Neural progenitor cell (in vitro differentiated cells): ENCODE measurements around the gene ZNF514. TPM values are rescaled to one million over a fixed set of nuclear protein-coding genes. Genes with fewer than 3 reads are reported as not detected.

Source experiments
- DNase-seq: peaks from one replicate; pipeline ENCODE4 v3.0.0-alpha.2; 2016; ENCODE audit warnings: low spot score
- H2AFZ ChIP-seq: fragments of 200-600 bp; sonication (generic); replicated peaks from 2 replicates; pipeline ENCODE4 v1.6.1; 2016; ENCODE audit warnings: antibody characterized with exemption
- H3F3A ChIP-seq: fragments of 200-600 bp; sonication (generic); 2 replicates; pipeline ENCODE4 v1.6.1; 2016; ENCODE audit warnings: antibody characterized with exemption, low read depth
- H3K27ac ChIP-seq: fragments of 200-600 bp; sonication (generic); 2 replicates; pipeline ENCODE4 v1.5.1; 2016; ENCODE audit warnings: mild to moderate bottlenecking
- H3K27me3 ChIP-seq: fragments of 200-600 bp; sonication (generic); 2 replicates; pipeline ENCODE4 v1.6.1; 2016; ENCODE audit warnings: mild to moderate bottlenecking, moderate library complexity
- H3K36me3 ChIP-seq: fragments of 200-600 bp; sonication (generic); 2 replicates; pipeline ENCODE4 v1.5.1; 2016
- H3K4me1 ChIP-seq: fragments of 200-600 bp; sonication (generic); 2 replicates; pipeline ENCODE4 v1.6.1; 2016; ENCODE audit warnings: mixed run types
- H3K4me2 ChIP-seq: fragments of 200-600 bp; sonication (generic); 2 replicates; pipeline ENCODE4 v1.6.1; 2016
- H3K4me3 ChIP-seq: fragments of 200-600 bp; sonication (generic); 2 replicates; pipeline ENCODE4 v1.5.1; 2016
- H3K79me2 ChIP-seq: fragments of 200-600 bp; sonication (generic); 2 replicates; pipeline ENCODE4 v1.6.1; 2016; ENCODE audit warnings: low read depth
- H3K9ac ChIP-seq: fragments of 200-600 bp; sonication (generic); 2 replicates; pipeline ENCODE4 v1.6.1; 2016
- H3K9me3 ChIP-seq: fragments of 200-600 bp; sonication (generic); 2 replicates; pipeline ENCODE4 v1.5.1; 2016; ENCODE audit warnings: low read depth
- H4K20me1 ChIP-seq: fragments of 200-600 bp; sonication (generic); 2 replicates; pipeline ENCODE4 v1.6.1; 2016; ENCODE audit warnings: low read depth
- H3K27ac Mint-ChIP-seq: 3 replicates; pipeline ENCODE4 v1.8.0; 2021; ENCODE audit warnings: mixed read lengths
- H3K27me3 Mint-ChIP-seq: 2 replicates; pipeline ENCODE4 v1.8.0; 2022; ENCODE audit warnings: low read depth, mild to moderate bottlenecking, inconsistent platforms, moderate library complexity, mixed read lengths; ENCODE audit not compliant: insufficient read depth
- H3K36me3 Mint-ChIP-seq: 3 replicates; pipeline ENCODE4 v1.8.0; 2021; ENCODE audit warnings: mixed read lengths
- H3K4me1 Mint-ChIP-seq: 3 replicates; pipeline ENCODE4 v1.8.0; 2021; ENCODE audit warnings: mixed read lengths
- H3K4me3 Mint-ChIP-seq: 3 replicates; pipeline ENCODE4 v1.8.0; 2021; ENCODE audit warnings: mild to moderate bottlenecking, moderate library complexity, mixed read lengths
- H3K9me3 Mint-ChIP-seq: 3 replicates; pipeline ENCODE4 v1.8.0; 2020; ENCODE audit warnings: mixed read lengths
- EZH2 ChIP-seq: fragments of 200-600 bp; sonication (generic); IDR thresholded peaks from 2 replicates; pipeline ENCODE4 v1.6.1; 2017; ENCODE audit warnings: antibody characterized with exemption, mild to moderate bottlenecking, moderate library complexity
- EZH2phosphoT487 ChIP-seq: fragments of 200-600 bp; sonication (generic); IDR thresholded peaks from 2 replicates; pipeline ENCODE4 v1.6.1; 2017; ENCODE audit warnings: antibody characterized with exemption
- total RNA-seq: library from RNA; depleted of rRNA; stranded (reverse); fragments of >200 nt; gene quantifications from 2 replicates; pipeline ENCODE4 v1.2.3, GENCODE V29; 2015; ENCODE audit warnings: low replicate concordance
- TF ChIP-seq, protein P1 (sequence below): fragments of 200-600 bp; sonication (generic); IDR thresholded peaks from 2 replicates; pipeline ENCODE4 v1.5.1; 2017; ENCODE audit warnings: antibody characterized with exemption, mild to moderate bottlenecking

The ZNF514 gene
- total RNA-seq, 1 donor from 2014 or later: 24.0 TPM

- TF ChIP-seq EZH2phosphoT487 (no peak), EZH2 (no peak)
- TF ChIP-seq, protein P1, sequence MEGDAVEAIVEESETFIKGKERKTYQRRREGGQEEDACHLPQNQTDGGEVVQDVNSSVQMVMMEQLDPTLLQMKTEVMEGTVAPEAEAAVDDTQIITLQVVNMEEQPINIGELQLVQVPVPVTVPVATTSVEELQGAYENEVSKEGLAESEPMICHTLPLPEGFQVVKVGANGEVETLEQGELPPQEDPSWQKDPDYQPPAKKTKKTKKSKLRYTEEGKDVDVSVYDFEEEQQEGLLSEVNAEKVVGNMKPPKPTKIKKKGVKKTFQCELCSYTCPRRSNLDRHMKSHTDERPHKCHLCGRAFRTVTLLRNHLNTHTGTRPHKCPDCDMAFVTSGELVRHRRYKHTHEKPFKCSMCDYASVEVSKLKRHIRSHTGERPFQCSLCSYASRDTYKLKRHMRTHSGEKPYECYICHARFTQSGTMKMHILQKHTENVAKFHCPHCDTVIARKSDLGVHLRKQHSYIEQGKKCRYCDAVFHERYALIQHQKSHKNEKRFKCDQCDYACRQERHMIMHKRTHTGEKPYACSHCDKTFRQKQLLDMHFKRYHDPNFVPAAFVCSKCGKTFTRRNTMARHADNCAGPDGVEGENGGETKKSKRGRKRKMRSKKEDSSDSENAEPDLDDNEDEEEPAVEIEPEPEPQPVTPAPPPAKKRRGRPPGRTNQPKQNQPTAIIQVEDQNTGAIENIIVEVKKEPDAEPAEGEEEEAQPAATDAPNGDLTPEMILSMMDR: no peak
These were observed 26.3 kb upstream of the ZNF514 start for GRCh38 chr2:95185973-95186372.

GRCh38 chr2:95185197-95185596 is 25.5 kb upstream of the ZNF514 start:
- Mint-ChIP-seq H3K36me3 (peaks cover 33% of the 10 kb centered on the region), H3K27ac (no peak overlapping the region), H3K9me3 (peaks cover 14% of the 10 kb centered on the region), H3K4me3 (no peak overlapping the region), H3K4me1 (no peaks in the 10 kb centered on the region), H3K27me3 (no peaks in the 10 kb centered on the region)
- H3K4me1 ChIP-seq: no peaks in the 10 kb centered on the region
- H3K79me2 ChIP-seq: no peaks in the 10 kb centered on the region
- no peaks in the 10 kb centered on the region for H3K9me3 ChIP-seq
- no peaks in the 10 kb centered on the region for H4K20me1 ChIP-seq
- H3K36me3 ChIP-seq: no peaks in the 10 kb centered on the region
- DNase-seq: no peak
- no peaks in the 10 kb centered on the region for H3F3A ChIP-seq
- no peak overlapping the region for H3K4me3 ChIP-seq
- H2AFZ ChIP-seq: no peak overlapping the region
- no peak overlapping the region for H3K27ac ChIP-seq
- no peak for TF ChIP-seq EZH2
- TF ChIP-seq, protein P1: no peak
- TF ChIP-seq EZH2phosphoT487: no peak
- H3K4me2 ChIP-seq: no peak overlapping the region
- no peak overlapping the region for H3K9ac ChIP-seq
- no peaks in the 10 kb centered on the region for H3K27me3 ChIP-seq

More at GRCh38 chr2:95185973-95186372, 26.3 kb upstream of the ZNF514 start:
- Histone ChIP-seq H3K79me2 (no peaks in the 10 kb centered on the region), H3K36me3 (no peaks in the 10 kb centered on the region), H3K4me1 (no peaks in the 10 kb centered on the region), H3K27ac (no peak overlapping the region), H3K9ac (no peak overlapping the region), H3F3A (no peaks in the 10 kb centered on the region), H2AFZ (no peak overlapping the region), H3K4me3 (no peak overlapping the region), H3K9me3 (no peaks in the 10 kb centered on the region), H3K4me2 (no peak overlapping the region), H4K20me1 (no peaks in the 10 kb centered on the region), H3K27me3 (peaks cover 3% of the 10 kb centered on the region)
- peaks cover 27% of the 10 kb centered on the region for H3K36me3 Mint-ChIP-seq
- H3K27ac Mint-ChIP-seq: no peak overlapping the region
- H3K4me3 Mint-ChIP-seq: no peak overlapping the region
- H3K4me1 Mint-ChIP-seq: no peaks in the 10 kb centered on the region
- no peak for DNase-seq
- H3K27me3 Mint-ChIP-seq: no peaks in the 10 kb centered on the region
- peaks cover 14% of the 10 kb centered on the region for H3K9me3 Mint-ChIP-seq

DNA sequence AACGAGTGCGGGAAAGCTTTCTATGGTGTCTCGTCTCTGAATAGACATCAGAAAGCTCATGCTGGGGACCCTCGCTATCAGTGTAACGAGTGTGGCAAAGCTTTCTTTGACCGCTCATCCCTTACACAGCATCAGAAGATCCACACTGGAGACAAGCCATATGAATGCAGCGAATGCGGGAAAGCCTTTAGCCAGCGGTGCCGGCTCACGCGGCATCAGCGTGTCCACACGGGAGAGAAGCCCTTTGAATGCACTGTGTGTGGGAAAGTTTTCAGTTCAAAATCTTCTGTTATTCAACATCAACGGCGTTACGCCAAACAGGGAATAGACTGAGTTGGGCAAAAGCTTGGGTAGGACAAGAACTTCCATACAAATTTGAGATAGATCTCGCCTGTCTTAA is 22.1 kb upstream of the ZNF514 start:
- Mint-ChIP-seq H3K27ac (no peak overlapping the region), H3K4me1 (no peaks in the 10 kb centered on the region), H3K36me3 (peaks cover 53% of the 10 kb centered on the region), H3K9me3 (peaks cover 11% of the 10 kb centered on the region), H3K4me3 (no peak overlapping the region), H3K27me3 (no peaks in the 10 kb centered on the region)
- H3K4me1 ChIP-seq: no peaks in the 10 kb centered on the region
- no peak overlapping the region for H3K27ac ChIP-seq
- H3K4me2 ChIP-seq: no peak overlapping the region
- H3K9me3 ChIP-seq: no peaks in the 10 kb centered on the region
- TF ChIP-seq EZH2phosphoT487 (no peak), EZH2 (no peak)
- TF ChIP-seq, protein P1: no peak
- no peaks in the 10 kb centered on the region for H3K36me3 ChIP-seq
- no peak overlapping the region for H2AFZ ChIP-seq
- DNase-seq: no peak
- H3K79me2 ChIP-seq: no peaks in the 10 kb centered on the region
- H4K20me1 ChIP-seq: no peaks in the 10 kb centered on the region
- H3K4me3 ChIP-seq: no peak overlapping the region
- H3K9ac ChIP-seq: no peak overlapping the region
- H3F3A ChIP-seq: no peaks in the 10 kb centered on the region
- H3K27me3 ChIP-seq: no peaks in the 10 kb centered on the region
